GM18951 (cell line): ENCODE measurements around the gene MALT1.
"Not testable (repeated sequence)": the region's sequence is repeated elsewhere in the genome, so short reads cannot be mapped to it uniquely, and the experiment has no call there.

Experiments
- POLR2A ChIP-seq: IDR thresholded peaks from 4 replicates; pipeline ENCODE4 v1.6.1; 2011; ENCODE audit warnings: mild to moderate bottlenecking; ENCODE audit not compliant: insufficient read length, insufficient read depth; ENCODE audit errors: extremely low read depth
- in situ Hi-C: fragments of 300-500 bp; cut with MboI; formaldehyde crosslinking; loops from one replicate; pipeline ENCODE4 v1.12.0; 2022; ENCODE audit warnings: low sequenced_read_pairs, mixed read lengths, inconsistent platforms; ENCODE audit not compliant: unreplicated experiment

MALT1 gene

DNA sequence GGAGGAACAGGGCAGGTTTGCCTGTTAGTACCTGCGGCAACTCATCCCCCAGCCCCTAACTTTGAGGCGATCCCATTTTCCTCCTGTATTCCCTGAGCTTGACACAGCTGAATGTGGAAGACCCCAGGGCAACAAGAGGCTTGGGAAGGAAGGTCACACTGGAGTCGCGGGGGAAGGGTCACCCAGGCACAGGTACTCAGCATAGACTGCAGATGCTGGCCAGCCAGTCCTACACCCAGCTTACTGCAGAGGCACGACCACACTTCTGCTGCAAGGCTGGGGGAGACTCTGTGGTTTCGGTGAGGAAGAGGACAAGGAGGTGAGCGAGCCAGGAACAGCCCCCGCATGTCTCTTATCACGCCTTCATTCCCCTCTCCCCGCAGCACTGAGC, 91.5 kb downstream of the MALT1 start:
- TF ChIP-seq POLR2A = no peak
- in situ Hi-C loops = loop anchor here (5.0 to 25.0 kb wide), 3 partner anchors 235 to 575 kb away; no protein-coding TSS in a partner anchor

DNA sequence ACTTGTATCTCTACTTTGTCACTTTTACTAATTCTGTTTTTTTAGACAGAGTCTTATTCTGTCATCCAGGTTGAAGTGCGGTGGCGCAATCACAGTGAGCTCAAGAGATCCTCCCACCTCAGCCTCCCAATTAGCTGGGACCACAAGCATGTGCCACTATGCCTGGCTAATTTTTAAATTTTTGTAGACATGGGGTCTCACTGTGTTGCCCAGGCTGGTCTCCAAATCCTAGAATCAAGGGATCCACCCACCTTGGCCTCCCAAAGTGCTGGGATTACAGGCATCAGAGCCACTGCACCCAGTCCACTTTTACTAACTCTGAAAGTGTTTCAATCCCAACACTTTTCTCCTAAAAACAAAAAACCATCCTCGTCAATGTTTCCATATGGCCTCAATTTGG, 94.9 kb downstream of the MALT1 start:
- in situ Hi-C loops = loop anchor here (25.0 kb wide), 2 partner anchors 379 to 579 kb away; no protein-coding TSS in a partner anchor

DNA sequence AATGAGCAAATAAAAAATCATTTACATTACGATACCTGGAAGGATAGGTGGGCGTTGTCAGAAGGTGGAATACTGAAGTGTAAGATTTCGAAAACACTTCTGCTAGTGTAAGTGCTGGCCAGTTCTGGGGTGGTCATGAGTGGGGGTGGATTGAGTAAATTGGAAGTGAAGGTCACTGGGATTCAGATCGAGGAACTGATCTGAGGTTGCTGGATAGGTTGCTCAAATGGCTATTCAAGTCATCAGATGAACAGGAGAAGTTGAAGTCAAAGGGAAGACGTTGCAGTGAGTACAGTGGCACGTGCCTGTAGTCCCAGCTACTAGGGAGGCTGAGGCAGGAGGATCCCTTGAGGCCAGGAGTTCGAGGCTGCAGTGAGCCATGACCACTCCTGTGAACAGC, 95.7 kb downstream of the MALT1 start:
- in situ Hi-C loops = loop anchor here (25.0 kb wide), 2 partner anchors 380 to 580 kb away; no protein-coding TSS in a partner anchor
- TF ChIP-seq POLR2A = no peak

More for the DNA sequence above, 94.9 kb downstream of the MALT1 start:
- no peak for TF ChIP-seq POLR2A

DNA sequence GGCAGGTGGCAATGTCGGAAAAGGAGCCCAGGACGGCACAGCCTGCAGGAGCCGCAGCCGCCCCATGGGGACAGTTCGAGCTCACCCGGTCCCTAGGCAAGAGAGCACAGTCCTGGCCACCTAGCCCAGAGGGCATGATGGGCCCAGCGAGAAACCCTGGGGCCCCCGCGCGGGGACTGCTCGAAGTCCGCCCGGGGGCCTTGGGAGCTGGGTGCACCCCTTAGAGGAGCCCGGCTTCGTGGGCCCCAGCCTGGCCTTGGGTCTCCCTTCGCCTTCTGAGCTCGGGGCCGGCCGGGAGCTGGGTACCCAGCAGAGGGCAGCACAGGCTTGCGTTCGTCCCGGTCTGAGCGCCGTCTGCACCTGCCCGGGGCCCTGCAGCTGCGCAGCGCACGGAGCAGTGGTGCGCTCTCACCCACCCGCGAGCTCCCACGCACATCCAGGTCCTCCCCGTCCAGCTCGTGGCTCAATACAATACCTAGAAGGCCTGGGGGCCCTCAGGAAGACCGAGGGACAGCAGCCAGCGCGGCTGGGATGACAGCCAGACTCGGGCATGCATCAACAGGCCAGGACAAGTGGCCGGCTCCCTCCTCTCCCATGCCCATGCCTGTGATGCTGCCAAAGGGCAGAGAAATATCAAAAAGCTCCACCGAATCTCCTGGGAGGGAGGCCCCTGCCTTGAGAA, 97.2 kb downstream of the MALT1 start:
- TF ChIP-seq POLR2A = no peak
- in situ Hi-C loops = loop anchor here (25.0 kb wide), 2 partner anchors 381 to 581 kb away; no protein-coding TSS in a partner anchor

DNA sequence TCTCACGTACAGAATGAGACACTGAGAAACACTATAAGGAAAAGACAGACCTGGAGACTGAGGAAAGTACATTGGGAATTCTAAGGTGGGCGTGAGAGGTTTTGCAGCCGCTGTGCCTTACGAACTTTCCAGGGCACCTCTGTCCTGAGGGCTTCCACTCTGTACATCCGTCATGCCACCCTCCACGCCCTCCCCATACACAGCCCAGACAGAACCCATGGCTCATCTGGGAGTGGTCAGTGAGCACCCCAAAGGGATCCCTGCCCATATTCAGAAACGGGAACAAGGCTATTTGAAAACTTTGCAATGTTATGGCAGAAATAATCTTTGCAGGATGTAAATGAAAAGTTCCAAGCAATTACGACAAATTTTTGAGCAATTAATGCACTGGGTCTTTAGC, 98.1 kb downstream of the MALT1 start:
- TF ChIP-seq POLR2A = no peak
- in situ Hi-C loops = loop anchor here (25.0 kb wide), 2 partner anchors 382 to 582 kb away; no protein-coding TSS in a partner anchor

DNA sequence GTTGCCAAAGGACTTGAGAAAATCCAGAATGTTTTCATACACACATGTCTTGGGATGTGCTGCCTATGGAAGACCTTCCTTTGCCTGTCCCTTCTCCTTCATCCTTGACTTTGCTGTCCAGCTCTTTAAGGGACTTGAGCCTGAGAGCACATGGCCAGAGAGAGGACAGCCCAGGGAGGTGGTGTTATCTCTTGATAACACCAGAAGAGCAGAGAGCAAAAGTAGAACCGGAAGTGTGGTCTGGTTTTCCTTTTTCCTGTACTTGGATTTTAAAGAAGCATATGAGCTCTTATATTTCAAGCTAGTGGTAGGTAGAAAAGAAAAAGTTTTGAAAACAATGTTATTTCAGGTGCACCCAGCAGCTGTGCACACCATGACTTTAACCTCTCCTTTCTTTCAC, 99.3 kb downstream of the MALT1 start:
- in situ Hi-C loops = loop anchor here (25.0 kb wide), 2 partner anchors 383 to 583 kb away; no protein-coding TSS in a partner anchor
- TF ChIP-seq POLR2A = no peak

DNA sequence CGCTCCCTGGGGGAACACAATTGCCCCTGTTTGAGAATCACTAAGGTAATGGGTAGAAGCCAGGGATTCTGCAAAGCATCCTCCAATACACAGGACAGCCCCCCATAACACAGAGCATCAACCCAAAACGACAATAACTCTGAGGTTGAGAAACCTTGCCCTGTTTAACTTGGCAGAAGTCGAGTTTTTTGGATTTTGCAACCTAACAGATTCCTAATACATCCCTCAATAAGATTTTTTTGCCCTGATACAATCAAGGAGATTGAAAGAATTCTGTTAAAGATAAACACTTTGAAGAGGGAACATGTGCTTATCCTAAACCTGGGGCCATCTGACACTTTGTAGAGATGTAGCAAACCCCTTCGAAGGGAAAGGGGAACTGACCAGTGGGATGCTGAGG, 100.9 kb downstream of the MALT1 start:
- TF ChIP-seq POLR2A = no peak
- in situ Hi-C loops = loop anchor here (25.0 kb wide), 2 partner anchors 385 to 585 kb away; no protein-coding TSS in a partner anchor

DNA sequence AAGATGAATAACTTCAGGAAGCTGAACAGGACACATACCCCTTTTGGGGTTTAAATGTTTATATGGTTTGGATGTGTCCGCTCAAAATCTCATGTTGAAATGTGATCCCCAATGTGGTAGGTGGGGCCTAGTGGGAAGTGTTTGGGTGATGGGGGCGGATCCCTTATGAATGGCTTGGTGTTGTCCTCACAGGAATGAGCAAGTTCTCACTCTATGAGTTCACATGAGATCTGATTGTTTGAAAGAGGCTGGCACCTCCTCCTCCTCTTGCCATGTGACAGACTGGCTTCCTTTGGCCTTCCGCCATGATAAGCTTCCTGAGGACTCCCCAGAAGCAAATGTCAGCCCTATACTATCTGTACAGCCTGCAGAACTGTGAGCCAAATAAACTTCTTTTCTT, 104.8 kb downstream of the MALT1 start:
- in situ Hi-C loops = no loop called here
- TF ChIP-seq POLR2A = no peak

DNA sequence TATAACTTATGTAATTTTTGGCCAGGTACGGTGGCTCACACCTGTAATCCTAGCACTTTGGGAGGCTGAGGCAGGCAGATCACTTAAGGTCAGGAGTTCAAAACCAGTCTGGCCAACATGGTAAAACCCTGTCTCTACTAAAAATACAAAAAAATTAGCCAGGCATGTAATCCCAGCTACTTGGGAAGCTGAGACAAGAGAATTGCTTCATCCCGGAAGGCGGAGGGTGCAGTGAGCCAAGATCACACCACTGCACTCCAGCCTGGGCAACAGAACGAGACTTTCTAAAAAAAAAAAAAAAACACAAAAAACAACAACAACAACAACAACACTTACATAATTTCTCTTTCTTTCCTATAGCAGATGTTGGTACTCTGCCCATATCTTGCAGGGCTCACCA, 105.3 kb downstream of the MALT1 start:
- in situ Hi-C loops = not testable (repeated sequence)

DNA sequence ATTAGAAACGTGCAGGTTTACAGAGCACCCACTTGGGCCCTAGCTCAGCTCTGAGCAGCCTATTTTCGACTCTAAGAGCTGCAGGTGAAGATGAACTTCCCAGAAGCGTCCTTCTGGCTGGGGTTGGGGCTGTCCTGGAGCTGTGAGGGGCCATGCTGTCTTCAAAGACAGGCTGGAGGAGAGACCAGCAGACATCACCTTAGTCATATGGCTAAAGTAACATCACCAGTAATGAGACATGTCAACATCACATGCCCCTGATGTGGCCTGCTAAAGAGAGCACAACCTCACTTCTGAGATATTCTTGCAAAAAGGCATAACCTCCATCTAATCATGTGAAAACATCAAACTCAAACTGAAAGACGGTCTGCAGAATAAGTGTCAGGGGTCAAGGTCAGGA, 106.2 kb downstream of the MALT1 start:
- in situ Hi-C loops = no loop called here
- TF ChIP-seq POLR2A = no peak

DNA sequence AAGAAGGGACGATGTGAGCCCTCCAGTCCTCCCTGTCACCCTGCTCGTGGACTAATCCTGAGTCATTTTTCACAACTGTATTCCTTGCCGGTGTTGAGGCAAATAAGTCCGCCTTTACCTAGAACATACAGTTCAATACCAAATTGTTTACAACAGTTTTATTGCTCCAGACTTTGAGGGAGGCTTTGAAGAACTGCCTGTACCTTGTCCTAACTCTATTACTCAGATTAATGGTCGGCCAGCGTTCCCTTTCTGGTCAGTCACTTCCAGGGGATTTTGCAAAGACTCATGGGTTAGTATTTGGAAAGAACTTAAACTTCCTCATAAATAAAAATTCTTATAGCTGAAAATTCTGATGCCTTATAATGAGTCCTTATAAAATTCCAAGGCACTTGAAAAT, 108.3 kb downstream of the MALT1 start:
- TF ChIP-seq POLR2A = no peak
- in situ Hi-C loops = no loop called here

DNA sequence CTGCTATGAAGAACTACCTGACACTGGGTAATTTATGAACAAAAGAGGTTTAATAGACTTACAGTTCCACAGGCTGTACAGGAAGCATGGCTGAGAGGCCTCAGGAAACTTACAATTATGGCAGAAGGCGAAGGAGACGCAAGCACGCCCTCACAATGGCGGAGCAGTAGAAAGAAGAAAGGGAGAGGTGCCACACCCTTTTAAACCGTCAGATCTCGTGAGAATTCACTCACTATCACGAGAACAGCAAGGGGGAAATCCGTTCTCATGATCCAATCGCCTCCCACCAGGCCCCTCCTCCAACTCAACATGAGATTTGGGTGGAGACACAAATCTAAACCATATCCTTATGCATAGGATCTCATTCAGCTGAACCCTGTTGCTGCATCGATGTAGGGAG, 108.8 kb downstream of the MALT1 start:
- in situ Hi-C loops = loop anchor here (5.0 kb wide), 1 partner anchor 277 kb away; no protein-coding TSS in a partner anchor
- no peak for TF ChIP-seq POLR2A

DNA sequence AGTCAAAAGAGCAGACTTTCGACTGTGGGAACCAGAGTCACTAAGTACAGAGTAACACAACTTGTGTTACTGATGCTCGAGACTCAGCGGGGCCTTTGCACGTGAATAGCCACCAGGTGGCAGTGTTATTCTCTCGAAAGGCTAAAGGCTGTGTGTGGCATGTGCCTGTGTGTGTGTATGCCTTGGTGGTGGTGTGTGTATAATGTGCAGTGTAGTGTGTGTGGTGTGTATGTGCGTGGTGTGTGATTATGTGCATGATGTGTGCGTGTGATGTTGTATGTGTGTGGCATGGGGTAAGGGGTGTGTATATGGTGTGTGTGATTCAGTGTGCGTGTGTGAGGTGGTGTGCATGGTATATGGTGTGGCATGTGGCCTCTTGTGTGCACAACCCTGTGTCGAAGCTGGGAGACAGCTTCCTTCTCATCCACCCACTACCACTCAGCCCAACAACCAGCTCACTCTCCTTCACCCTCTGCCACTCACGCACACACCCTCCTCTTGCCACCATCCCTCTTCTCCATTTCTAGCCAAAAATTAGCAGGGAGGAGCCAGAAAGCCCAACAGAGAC, 110.4 kb downstream of the MALT1 start:
- in situ Hi-C loops = loop anchor here (5.0 kb wide), 1 partner anchor 276 kb away; no protein-coding TSS in a partner anchor
- no peak for TF ChIP-seq POLR2A

DNA sequence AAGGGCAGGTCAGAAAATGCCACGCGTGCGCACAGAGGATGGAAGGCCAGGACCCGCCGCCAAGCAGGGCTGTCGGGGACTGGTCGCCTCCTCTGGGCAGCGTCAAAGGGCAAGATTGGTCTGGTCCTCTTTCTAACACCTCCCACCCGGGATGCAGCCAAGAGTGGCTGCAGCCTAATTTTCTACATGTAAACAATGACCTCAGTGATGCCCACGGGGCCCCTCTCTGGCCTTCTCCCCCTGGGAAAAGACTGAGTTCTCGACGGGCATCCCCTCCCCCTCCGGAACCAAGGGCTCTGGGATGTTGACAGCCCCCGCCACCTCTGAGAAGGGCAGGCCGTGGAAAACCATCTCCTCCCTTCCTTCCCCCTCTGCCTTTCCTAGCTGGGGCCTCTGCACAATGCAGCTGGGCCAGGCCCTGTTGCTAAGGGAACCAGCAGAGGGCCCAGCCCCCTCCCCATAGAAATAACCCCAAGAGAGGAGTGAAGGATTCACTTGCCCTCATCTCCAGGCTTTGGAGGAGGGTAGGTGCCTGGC, 113.4 kb downstream of the MALT1 start:
- TF ChIP-seq POLR2A = no peak
- in situ Hi-C loops = loop anchor here (5.0 kb wide), 1 partner anchor 273 kb away; no protein-coding TSS in a partner anchor
